Osteoblast (primary cell): ENCODE results near the gene EXD1. TPM values are rescaled to one million over a fixed set of nuclear protein-coding genes. Genes with fewer than 3 reads are reported as not detected.
A peak's percentile ranks its signal among the peaks of the same experiment; 100 is the strongest.
"Not testable (repeated sequence)": the region's sequence is repeated elsewhere in the genome, so short reads cannot be mapped to it uniquely, and the experiment has no call there.

Source experiments
- DNase-seq: peaks from one replicate; pipeline ENCODE4 v3.0.0; 2011; ENCODE audit warnings: low spot score, mixed read lengths; ENCODE audit not compliant: insufficient read length; ENCODE audit errors: missing footprints
- H2AFZ ChIP-seq: 2 replicates; pipeline ENCODE4 v1.6.0; 2011; ENCODE audit warnings: mild to moderate bottlenecking, low read length
- H3K27ac ChIP-seq: 2 replicates; pipeline ENCODE4 v1.5.1; 2011; ENCODE audit warnings: mild to moderate bottlenecking, low read depth, low read length, moderate library complexity
- H3K27me3 ChIP-seq: 2 replicates; pipeline ENCODE4 v1.6.0; 2012; ENCODE audit warnings: mild to moderate bottlenecking, control low read depth, inconsistent platforms, low read length, moderate library complexity; ENCODE audit not compliant: insufficient read depth
- H3K36me3 ChIP-seq: 2 replicates; pipeline ENCODE4 v1.5.1; 2011; ENCODE audit warnings: mild to moderate bottlenecking, low read length, control low read depth, moderate library complexity; ENCODE audit not compliant: insufficient read depth
- H3K4me1 ChIP-seq: 2 replicates; pipeline ENCODE4 v1.5.1; 2011; ENCODE audit warnings: mild to moderate bottlenecking, low read length, control low read depth, moderate library complexity; ENCODE audit not compliant: insufficient read depth
- H3K4me2 ChIP-seq: 2 replicates; pipeline ENCODE4 v1.6.0; 2011; ENCODE audit warnings: mild to moderate bottlenecking, low read length; ENCODE audit not compliant: insufficient read depth
- H3K4me3 ChIP-seq: fragments of 200-600 bp; sonication (generic); 3 replicates; pipeline ENCODE4 v1.5.1; 2012; ENCODE audit warnings: mild to moderate bottlenecking, low read length, inconsistent platforms; ENCODE audit not compliant: insufficient read depth
- H3K79me2 ChIP-seq: 2 replicates; pipeline ENCODE4 v1.6.0; 2012; ENCODE audit warnings: mild to moderate bottlenecking, low read length, control low read depth, inconsistent platforms; ENCODE audit not compliant: insufficient read depth
- H3K9me3 ChIP-seq: 2 replicates; pipeline ENCODE4 v1.5.1; 2011; ENCODE audit warnings: low read depth, low read length, control low read depth
- H4K20me1 ChIP-seq: 2 replicates; pipeline ENCODE4 v1.6.0; 2012; ENCODE audit warnings: mild to moderate bottlenecking, low read length, control low read depth; ENCODE audit not compliant: insufficient read depth
- total RNA-seq: library from RNA; depleted of rRNA; stranded (reverse); fragments of >200 nt; gene quantifications from 2 replicates; pipeline ENCODE4 v1.2.3, GENCODE V29; 2012
- TF ChIP-seq, protein P1 (sequence below): IDR thresholded peaks from 2 replicates; pipeline ENCODE4 v1.5.1; 2011; ENCODE audit warnings: mild to moderate bottlenecking, low read depth, low read length, moderate library complexity; ENCODE audit errors: extremely low read depth

The EXD1 gene
- total RNA-seq, 1 donor = not detected

DNA sequence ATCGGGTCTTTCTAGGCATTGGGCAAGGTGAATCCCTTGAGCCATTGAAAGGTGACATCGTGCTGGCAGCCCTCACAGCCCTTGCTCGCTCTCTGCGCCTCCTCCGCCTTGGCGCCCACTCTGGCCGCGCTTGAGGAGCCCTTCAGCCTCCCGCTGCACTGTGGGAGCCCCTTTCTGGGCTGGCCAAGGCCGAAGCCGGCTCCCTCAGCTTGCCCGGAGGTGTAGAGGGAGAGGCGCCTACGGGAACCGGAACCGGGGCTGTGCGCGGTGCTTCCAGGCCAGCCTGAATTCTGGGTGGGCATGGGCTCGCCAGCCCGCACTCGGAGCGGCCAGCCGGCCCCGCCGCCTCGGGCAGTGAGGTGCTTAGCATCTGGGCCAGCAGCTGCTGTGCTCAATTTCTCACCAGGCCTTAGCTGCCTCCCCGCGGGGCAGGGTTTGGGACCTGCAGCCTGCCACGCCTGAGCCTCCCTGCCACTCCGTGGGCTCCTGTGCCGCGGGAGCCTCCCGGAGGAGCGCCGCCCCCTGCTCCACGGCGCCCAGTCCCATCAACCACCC is 79.0 kb downstream of the EXD1 start:
- TF ChIP-seq, protein P1, sequence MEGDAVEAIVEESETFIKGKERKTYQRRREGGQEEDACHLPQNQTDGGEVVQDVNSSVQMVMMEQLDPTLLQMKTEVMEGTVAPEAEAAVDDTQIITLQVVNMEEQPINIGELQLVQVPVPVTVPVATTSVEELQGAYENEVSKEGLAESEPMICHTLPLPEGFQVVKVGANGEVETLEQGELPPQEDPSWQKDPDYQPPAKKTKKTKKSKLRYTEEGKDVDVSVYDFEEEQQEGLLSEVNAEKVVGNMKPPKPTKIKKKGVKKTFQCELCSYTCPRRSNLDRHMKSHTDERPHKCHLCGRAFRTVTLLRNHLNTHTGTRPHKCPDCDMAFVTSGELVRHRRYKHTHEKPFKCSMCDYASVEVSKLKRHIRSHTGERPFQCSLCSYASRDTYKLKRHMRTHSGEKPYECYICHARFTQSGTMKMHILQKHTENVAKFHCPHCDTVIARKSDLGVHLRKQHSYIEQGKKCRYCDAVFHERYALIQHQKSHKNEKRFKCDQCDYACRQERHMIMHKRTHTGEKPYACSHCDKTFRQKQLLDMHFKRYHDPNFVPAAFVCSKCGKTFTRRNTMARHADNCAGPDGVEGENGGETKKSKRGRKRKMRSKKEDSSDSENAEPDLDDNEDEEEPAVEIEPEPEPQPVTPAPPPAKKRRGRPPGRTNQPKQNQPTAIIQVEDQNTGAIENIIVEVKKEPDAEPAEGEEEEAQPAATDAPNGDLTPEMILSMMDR = no peak
- no peaks in the 10 kb centered on the region for H3K36me3 ChIP-seq

DNA sequence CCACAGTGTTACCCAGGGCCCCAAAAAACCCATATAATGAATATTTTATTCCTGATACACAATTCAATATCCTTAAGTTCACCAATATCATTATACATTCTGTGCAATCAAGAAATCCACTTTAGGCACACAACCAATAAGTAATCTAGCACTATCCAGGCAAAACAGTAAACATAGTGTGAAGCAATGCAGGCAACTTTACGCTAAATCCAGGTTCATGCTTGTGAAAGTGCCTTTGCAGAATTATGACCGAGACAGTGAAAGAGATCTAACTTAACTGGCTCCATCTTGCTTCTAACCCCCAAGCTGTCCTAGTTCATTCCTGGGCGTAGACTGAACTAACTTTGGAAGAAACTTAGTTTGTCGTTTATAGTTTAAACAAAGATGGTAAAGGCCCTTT is 80.3 kb downstream of the EXD1 start:
- H3K4me3 ChIP-seq = no peak overlapping the region
- no peaks in the 10 kb centered on the region for H4K20me1 ChIP-seq
- peaks cover 5% of the 10 kb centered on the region for H3K4me1 ChIP-seq
- H3K79me2 ChIP-seq = no peaks in the 10 kb centered on the region
- no peak overlapping the region for H3K4me2 ChIP-seq
- H3K36me3 ChIP-seq = no peaks in the 10 kb centered on the region
- peak overlapping the region; percentile 51 for H2AFZ ChIP-seq
- no peaks in the 10 kb centered on the region for H3K27me3 ChIP-seq
- no peak overlapping the region for H3K27ac ChIP-seq
- no peak for DNase-seq
- TF ChIP-seq, protein P1 = no peak
- no peaks in the 10 kb centered on the region for H3K9me3 ChIP-seq

More for the DNA sequence above, 79.0 kb downstream of the EXD1 start:
- Histone ChIP-seq H3K27me3 (no peaks in the 10 kb centered on the region), H3K4me3 (no peak overlapping the region), H3K79me2 (no peaks in the 10 kb centered on the region), H3K4me2 (no peak overlapping the region), H3K4me1 (peaks cover 5% of the 10 kb centered on the region), H3K9me3 (no peaks in the 10 kb centered on the region), H2AFZ (no peak overlapping the region), H3K27ac (no peak overlapping the region), H4K20me1 (no peaks in the 10 kb centered on the region)
- no peak for DNase-seq

DNA sequence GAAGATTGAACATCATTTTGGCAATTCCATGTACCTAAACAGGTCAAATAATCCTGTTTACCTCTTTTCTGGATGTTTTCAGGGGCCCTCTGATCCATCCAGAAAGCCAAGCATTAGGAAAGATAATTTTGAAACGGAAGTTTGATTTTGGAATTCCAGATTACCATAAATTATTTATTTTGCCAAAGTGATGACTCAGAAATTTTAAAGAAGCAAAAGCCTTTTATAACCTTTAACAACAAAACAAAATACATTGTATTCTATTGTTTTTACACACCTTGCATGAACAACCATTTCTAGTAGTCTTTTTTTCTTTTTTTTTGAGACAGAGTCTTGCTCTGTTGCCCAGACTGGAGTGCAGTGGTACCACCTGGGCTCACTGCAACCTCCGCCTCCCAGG is 82.5 kb downstream of the EXD1 start:
- no peaks in the 10 kb centered on the region for H3K27me3 ChIP-seq
- no peaks in the 10 kb centered on the region for H3K79me2 ChIP-seq
- no peak overlapping the region for H3K4me2 ChIP-seq
- no peak overlapping the region for H3K27ac ChIP-seq
- no peak for DNase-seq
- TF ChIP-seq, protein P1 = no peak
- peaks cover 5% of the 10 kb centered on the region for H3K4me1 ChIP-seq
- H3K36me3 ChIP-seq = no peaks in the 10 kb centered on the region
- no peak overlapping the region for H3K4me3 ChIP-seq
- no peaks in the 10 kb centered on the region for H4K20me1 ChIP-seq
- H3K9me3 ChIP-seq = no peaks in the 10 kb centered on the region
- no peak overlapping the region for H2AFZ ChIP-seq

DNA sequence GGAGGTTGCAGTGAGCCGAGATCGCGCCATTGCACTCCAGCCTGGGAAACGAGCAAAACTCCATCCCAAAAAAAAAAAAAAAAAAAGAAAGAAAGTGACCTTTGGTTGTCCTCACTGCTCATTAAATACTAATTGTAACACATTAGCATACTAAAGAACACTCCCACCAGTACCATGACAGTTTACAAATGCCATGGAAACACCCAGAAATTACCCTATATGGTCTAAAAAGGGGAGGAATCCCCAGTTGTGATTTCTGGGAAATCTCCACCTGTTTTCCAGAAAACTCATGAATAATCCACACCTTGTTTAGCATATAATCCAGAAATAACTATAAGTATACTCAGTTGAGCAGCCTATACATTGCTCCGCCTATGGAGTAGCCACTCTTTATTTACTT is 90.9 kb downstream of the EXD1 start:
- TF ChIP-seq, protein P1 = no peak
- Histone ChIP-seq H4K20me1 (no peaks in the 10 kb centered on the region), H3K27me3 (no peaks in the 10 kb centered on the region), H3K4me3 (no peak overlapping the region), H3K4me2 (no peak overlapping the region), H3K9me3 (no peaks in the 10 kb centered on the region), H3K4me1 (no peaks in the 10 kb centered on the region), H3K79me2 (no peaks in the 10 kb centered on the region), H2AFZ (no peak overlapping the region), H3K36me3 (no peaks in the 10 kb centered on the region), H3K27ac (no peak overlapping the region)
- no peak for DNase-seq

DNA sequence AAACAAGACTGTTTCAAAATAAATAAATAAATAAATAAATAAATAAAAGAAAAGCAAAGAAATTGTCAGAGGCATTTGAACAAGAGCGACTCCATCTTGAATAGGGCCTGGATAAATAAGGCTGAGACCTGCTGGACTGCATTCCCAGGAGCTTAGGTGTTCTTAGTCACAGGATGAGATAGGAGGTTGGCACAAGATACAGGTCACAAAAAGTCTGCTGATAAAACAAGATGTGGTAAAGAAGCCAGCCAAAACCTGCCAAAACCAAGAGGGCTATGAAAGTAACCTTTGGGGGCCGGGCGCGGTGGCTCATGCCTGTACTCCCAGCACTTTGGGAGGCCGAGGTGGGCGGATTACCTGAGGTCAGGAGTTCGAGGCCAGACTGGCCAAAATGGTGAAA is 91.4 kb downstream of the EXD1 start:
- H3K27ac ChIP-seq, H3K36me3 ChIP-seq, H2AFZ ChIP-seq, H3K4me3 ChIP-seq, H3K9me3 ChIP-seq, DNase-seq, H4K20me1 ChIP-seq, H3K4me2 ChIP-seq, H3K4me1 ChIP-seq, H3K79me2 ChIP-seq, H3K27me3 ChIP-seq: not testable (repeated sequence)

DNA sequence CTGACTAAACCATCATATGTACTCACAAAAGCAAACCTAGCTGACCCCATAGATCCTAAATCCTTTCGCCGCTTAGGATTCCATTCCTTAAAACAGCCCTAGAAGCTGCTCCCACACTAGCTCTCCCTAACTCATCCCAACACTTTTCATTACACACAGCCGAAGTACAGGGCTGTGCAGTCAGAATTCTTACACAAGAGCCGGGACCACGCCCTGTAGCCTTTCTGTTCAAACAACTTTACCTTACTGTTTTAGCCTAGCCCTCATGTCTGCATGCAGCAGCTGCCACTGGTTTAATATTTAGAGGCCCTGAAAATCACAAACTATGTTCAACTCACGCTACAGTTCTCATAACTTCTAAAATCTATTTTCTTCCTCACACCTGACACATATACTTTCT is 95.0 kb downstream of the EXD1 start:
- not testable (repeated sequence) for H3K4me2 ChIP-seq, H3K36me3 ChIP-seq, DNase-seq, H3K79me2 ChIP-seq, H3K4me3 ChIP-seq, H3K27ac ChIP-seq, H4K20me1 ChIP-seq, H3K4me1 ChIP-seq, H3K9me3 ChIP-seq, H3K27me3 ChIP-seq, H2AFZ ChIP-seq
